Measurements from ENCODE around the gene MAP4K3.

The MAP4K3 gene

DNA sequence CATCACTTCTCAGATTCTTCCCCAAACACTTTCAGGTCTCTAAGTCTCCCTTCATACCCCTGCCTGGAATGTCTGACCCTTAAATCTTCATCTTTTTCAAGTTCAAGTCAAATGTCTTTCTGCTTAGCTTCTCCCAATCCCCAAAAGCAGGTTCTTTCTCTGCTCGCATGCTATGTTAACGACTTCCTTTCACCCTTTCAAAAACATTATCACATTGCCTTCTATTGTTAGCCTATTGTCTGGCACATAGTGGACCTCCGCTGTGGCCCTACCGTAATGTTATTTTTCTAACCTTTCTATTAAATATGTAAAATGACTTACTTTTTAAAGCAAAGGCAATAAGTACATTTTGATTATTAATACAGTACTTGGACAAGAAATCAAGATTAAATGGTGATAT, 195.5 kb downstream of the MAP4K3 start:
- no peak for DNase-seq (ENCODE audit: low spot score)

DNA sequence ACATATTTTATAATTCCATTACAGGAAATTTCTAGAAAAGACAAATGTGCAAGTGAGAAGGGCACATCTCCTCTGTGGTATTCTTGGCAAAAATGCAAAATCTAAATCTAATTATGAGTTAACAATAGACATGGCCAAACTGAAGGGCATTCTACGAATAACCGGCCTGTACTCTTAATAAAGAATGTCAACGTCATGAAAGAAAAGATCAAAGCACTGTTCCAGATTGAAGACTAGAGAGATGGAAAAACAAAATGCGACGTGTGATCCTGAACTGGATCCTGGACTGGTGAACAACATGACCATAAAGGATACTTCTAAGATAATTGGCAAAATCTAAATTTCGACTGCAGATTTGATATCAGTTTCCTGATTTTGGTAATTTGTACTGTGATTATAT, 196.3 kb downstream of the MAP4K3 start:
- no peak for DNase-seq (ENCODE audit: low spot score)

DNA sequence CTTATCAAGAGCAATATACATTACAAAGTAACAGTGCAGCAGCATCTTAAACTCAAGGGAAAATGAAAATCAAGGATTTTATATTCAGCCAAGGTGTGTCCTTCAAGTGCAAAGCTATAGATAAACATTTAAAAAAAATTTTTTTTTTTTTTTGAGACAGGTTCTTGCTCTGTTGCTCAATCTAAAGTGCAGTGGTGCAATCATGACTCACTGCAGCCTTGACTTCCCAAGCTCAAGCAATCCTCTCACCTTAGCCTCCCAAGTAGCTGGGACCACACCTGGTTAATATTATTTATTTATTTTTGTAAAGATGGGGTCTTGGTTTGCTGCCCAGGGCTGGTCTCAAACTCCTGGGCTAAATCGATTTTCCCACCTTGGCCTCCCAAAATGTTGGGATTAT, 202.3 kb downstream of the MAP4K3 start:
- no peak for DNase-seq (ENCODE audit: low spot score)

DNA sequence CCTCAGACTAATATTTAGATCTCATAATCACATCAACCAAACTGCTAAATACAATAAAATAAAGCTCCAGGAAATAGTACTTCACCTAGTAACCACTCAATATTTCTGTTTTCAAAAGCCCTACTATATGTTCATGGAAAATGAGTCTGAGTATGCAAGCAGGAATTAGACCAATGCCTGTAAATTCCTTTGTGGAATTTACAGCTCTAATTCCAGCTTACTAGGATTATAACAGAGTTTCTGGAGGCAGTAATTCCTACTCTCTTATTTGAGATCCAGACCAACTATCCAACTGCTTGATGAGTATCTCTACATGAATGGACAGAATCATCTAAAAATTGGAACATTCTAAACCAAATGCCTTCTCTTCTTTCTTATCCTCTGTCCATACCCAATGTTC, 204.9 kb downstream of the MAP4K3 start:
- DNase-seq (ENCODE audit: low spot score): no peak

DNA sequence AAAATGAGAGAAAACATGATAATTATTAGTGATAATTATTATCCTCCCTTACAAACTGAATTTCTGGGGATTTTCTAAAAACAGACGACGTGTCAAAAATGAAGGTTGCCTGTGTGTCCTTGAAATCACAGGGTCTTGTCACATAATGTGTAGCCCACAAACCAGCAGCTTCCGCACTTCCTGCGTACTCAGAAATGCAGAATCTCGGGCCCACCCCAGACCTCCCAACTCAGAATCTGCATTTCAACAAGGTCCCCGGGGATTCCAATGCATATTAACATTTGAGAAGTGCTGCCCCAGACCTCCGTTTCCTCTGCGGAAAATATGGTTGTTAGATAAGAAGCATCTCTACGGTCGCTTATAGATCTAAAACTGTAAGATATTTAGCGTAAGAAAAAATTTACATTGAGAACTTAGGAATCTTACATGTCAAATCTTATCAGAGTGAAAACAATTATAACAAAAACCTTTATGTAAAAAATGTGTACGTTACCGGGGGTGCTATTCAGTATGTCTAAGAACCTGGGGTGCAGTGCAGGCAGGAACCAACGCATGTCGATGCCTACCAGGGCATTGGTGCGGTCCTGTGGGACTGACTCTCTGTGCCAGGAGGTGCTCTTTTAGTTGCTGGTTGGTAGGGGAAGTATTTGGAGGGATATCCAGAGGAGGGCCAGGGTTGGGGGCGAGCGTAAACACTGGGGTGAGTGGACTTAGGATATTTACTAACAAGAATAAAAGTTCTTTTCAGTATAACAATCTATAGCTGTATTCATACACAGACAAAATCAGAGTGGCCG, 208.5 kb downstream of the MAP4K3 start:
- DNase-seq (ENCODE audit: low spot score): peak; percentile 9

DNA sequence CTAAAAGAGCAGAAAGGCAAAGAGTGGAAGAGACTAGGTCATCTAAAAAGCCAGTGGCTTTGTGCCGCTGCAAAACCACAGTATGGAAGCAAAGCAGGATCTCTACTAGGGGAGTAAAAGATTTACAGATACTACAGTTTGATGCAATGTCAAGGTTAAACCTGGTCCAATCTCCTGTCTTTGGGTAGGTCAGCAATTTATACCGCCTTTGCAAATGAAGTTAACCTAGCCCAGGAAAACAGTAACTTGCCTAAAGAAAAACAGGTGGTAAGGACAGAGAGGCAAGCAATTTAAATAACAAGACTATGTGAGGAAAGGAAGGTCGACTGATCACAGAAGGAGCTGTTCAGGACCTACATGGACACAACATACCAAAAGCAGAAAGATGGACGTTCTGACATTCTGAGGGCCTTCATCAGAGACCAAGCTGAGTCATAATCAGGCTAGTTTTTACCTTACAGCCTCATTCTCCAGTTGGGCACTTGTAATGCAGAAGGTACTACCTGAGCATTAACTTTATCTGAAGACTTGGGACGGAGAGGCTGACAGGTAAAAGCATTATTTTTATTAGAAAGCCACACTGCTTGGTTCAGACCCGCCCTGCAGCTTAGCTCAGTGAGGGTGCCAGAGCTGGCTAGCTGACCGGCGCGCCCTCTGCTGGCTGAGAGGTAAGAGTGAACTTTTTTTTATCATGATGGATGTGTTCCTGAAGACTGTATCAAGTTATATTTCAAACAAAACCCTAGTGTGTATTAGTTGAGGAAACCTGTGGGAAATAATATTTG, 209.3 kb downstream of the MAP4K3 start:
- DNase-seq (ENCODE audit: low spot score): peak; percentile 77

DNA sequence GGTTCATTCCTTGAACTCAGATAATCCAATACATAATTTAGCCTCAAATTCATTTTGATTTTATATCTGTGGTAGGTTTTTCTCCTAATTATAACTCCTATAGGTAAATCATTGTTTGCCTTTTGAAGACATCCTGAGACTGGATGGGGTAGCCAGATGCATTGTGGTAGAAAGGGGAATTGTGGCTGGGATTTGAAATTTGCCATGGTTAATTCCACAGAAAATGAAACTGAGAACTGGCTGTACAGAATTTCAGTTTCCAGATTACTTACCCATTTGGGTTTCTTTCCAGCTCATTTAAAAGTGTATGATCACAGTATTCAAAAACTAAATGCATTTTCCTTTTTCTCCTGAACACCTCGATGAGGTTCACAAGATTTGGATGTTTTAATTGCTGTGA, 211.5 kb downstream of the MAP4K3 start:
- no peak for DNase-seq (ENCODE audit: low spot score)

DNA sequence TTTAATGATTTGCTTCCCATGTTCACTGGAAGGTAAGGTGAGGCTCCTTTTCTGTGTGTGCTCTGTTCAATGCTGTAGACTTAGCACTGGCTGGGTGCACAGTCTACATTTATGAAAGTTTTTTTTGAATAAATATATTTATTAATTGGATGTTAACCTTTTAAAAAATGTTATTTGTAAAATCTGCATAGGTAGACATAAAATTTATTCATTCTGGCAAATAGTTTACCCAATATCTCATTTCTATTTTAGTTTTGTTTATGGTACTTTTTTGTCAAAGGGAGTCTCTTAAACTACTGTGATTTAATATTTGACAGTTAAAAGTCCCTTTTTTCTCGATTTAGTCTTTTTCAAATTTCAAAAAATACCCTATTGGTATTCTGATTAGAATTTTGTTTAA, 213.2 kb downstream of the MAP4K3 start:
- DNase-seq (ENCODE audit: low spot score): no peak

DNA sequence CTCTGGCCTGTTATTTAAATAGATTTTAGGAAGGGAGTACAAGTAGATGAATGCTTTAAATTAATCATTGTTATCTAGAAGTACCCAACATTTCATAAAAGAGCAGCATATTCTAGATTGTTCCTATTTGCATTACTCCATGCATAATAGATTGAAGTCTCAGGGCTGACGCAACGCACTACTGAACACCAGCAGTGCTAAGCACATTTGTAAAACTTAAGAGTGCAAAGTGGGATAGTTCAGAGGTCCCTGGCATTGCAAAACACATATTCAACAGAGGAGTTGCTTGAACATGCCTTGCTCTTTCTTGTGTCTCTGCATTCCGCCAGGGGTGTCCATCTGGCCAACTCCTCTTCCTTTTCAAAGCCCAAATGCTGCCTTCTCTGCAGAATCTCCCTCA, 215.6 kb downstream of the MAP4K3 start:
- DNase-seq (ENCODE audit: low spot score): no peak

DNA sequence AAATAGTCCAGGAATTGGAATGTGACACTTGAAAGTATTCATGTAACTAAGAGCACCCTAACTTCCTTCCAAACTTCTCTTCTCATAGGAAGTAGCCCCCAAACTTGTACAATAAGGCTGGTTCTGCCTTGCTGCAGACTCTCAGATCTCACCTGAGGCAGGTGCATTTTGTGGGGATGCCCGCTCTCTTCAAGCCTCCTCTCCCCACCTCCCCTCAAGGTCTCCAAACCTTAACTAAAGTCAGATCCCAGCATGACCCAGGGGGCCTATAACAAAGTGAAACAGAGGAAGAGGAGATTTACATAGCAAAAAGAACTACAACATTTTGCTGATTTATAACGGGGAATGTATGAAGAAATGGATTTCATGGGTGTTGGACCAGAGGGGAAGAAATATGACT, 216.9 kb downstream of the MAP4K3 start:
- DNase-seq (ENCODE audit: low spot score): no peak

DNA sequence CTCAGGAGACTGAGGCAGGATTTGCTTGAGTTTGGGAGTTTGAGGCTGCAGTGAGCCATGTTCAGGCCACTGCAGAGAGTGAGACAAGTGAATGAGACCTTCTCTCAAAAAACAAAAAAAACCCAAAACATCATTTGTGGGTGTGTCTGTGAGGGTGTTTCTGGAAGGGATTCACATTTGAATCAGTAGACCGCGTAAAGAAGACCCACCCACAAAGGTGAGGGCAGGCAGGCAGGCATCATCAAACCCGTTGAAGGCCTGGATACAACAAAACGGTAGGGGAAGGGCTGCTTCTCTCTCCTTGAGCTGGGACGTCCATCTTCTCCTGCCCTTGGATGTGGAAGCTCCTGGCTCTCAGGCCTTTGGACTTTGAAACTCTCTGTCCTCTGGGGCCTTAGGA, 218.7 kb downstream of the MAP4K3 start:
- DNase-seq (ENCODE audit: low spot score): no peak

DNA sequence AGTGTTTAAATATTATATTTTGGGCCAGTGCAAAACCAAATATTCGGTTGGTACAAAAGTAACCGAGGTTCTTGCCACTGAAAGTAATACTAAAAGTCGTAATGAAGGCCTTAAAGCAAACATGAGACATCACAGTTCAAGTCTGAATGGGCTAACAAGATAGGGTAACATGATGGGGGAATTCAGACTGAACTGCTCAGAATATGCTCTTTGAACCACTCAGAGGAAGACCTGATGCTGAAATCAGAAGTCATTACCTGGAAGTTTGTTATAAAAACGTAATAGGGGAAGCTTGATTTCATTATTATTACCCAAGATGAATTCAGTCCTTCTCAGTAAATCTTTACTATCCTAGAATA, 219.9 kb downstream of the MAP4K3 start:
- DNase-seq (ENCODE audit: low spot score): no peak

DNA sequence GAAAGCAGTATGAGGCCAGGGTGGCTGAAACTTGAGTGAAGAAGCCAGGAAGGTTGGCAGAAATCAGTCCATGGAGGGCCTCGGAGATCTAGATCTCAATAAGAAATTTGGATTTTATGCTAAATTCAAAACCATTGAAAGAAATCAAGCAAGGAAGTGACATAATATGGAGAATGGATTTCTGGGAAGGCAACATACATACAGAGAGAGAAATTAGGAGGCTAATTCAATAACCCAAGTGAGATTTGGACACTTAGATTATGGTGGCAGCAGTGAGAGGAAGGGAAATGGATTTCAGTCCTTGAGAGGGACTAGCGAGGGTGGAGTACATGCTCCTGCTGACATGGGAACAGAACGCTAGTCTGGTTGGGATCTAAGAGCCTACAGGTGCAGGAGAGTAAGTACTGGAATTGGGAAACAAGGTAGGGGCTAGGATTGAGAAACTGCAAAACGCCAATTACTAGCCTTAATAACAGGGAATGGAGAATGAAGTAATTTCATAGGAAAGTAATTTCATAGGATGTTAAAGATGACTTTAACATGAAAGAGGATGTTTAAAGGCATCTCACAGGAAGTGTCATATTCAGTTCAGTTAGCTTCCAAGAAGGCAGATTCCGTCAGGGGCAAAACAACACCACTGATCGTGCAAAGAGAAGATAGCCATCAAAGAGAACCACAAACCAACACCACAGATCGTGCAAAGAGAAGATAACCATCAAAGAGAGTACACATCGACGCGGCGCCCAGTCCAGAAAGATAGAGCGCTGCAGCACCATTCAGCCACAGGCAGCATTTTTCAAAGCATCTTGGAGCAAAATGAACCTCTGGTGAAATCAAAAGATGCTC, 220.5 kb downstream of the MAP4K3 start:
- DNase-seq (ENCODE audit: low spot score): no peak

DNA sequence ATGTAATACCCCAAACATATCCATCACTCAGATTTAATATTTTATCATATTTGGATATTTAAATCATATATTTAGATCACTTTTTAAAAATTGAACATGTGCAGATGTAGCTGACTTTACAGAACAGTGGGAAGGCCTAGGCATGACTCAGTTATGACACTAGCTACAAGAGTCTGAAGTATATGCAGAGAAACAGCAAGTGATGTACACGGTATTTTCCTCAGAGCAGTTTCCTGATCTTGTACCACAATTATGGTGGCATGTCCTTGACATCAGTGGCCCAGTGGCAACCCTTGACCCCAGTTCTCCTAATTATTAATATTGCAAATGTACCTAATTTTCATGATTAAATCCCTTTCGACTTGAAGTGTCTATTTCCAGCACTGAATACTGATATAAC, 221.5 kb downstream of the MAP4K3 start:
- DNase-seq (ENCODE audit: low spot score): no peak

DNA sequence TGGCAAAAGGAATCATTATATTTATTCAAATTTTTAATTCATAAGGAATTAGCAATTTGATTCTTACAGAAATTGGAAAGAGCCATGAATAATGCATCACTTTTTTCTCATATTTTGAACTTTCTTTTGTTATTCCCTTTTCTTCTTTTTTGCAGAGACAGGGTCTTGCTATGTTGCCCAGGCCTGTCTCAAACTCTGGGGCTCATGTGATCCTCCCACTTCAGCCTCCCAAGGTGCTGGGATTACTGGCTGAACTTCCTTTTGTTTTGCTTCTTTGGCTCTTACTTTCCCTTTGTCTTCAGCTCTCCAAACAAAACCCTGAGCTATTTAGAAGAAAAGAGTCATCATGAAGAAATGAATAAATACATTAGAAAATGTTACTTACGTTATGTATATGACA, 224.1 kb downstream of the MAP4K3 start:
- no peak for DNase-seq (ENCODE audit: low spot score)

DNA sequence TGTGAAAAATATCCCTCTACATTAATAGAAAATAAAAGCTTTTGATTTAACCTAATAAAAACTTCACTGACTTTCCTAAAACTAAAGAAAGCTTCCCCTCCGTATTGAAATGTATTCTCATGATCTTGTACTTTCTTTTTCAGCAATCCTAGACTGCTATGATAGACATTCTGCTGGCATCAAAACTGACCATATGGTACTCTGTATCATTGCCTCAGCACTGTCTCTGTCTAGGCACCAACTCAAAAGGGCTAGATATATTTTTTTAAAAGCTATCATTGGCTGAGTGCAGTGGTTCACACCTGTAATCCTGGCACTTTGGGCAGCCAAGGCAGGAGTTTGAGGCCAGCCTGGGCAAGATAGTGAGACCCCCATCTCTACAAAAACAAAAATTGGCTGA, 226.2 kb downstream of the MAP4K3 start:
- no peak for DNase-seq (ENCODE audit: low spot score)

DNA sequence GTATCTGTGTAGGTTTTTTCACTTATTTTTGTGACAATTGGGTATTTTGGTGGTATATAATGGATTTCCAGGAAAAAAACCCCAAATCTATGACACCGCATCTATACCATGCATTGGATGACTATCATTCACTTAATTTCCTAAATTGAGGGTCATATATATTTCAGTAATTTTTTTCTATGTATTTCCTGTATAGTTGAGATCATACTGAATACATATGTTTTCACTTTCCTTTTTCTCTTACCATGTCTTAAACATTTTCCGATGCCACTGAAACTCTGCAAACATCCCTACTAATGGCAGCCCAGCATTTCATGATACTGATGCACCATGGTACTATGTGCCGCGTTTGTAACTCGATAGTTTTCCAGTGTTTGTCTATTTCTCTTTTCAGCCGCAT, 233.7 kb downstream of the MAP4K3 start:
- no peak for DNase-seq (ENCODE audit: low spot score)

DNA sequence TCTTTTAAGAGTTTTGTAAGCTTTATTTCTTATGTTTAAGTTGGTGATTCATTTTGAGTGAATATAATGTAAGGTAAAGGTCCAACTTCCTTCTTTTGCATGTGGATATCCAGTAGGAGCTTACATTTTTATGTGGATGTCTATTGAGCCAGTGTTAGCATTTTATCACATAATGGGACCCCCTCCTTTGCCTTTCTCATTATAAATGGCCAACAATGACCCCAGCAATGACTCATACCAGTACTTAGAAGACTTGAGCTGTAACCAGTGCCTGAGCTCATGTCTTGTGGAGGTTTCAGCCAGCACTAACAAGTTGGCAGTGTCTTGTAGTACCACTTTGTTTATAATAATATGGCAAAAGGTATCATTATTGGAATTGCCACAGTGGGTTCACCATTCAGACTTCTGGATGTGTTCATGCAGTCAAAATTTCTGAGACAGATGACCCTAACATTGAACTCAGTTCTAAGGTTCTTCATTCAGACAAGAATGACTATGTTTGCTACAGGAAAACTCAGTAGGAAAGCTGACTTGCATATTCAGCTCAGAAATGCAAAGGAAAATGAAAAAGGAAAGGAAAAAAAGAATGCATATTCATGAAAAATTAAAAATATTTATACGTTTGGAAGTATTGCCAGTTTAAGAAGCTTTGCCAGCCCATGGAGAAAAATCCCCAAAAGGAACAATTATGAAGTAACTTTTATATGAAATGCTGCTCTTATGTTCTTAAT, 234.3 kb downstream of the MAP4K3 start:
- DNase-seq (ENCODE audit: low spot score): no peak
